Dedifferentiated amniotic fluid mesenchymal stem cell (primary cell): ENCODE data around the gene GCM1.
A peak's percentile ranks its signal among the peaks of the same experiment; 100 is the strongest.
"Not testable (repeated sequence)": the region's sequence is repeated elsewhere in the genome, so short reads cannot be mapped to it uniquely, and the experiment has no call there.

Experiments used
- DNase-seq: peaks from one replicate; pipeline ENCODE4 v3.0.0-alpha.2; 2016; ENCODE audit errors: extremely low spot score

GCM1 gene, protein sequence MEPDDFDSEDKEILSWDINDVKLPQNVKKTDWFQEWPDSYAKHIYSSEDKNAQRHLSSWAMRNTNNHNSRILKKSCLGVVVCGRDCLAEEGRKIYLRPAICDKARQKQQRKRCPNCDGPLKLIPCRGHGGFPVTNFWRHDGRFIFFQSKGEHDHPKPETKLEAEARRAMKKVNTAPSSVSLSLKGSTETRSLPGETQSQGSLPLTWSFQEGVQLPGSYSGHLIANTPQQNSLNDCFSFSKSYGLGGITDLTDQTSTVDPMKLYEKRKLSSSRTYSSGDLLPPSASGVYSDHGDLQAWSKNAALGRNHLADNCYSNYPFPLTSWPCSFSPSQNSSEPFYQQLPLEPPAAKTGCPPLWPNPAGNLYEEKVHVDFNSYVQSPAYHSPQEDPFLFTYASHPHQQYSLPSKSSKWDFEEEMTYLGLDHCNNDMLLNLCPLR

DNA sequence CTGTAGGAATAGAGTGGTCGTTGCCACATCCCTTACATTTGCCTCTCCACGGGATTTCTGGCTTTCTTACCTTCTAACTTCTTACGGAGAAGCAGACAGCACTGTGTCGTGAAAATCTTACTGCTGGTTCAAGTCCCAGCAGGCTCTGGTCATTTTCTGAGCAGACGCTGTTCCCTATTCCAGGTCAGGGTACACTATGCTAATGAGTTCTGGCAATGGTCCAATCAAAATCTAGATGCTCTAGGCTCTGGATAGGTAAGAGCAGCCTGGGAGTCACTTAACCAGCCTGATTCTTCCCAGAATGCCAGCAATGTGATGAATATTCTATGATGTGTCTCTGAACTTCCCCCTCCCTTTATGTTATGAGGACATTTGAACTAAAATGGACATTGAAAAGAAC is at the start of gene GCM1:
GCM1 (minus strand) TSS at position 158 of the 400 bp plus-strand sequence. CDS start 3,209 bp downstream, outside the sequence.
- no peak for DNase-seq

DNA sequence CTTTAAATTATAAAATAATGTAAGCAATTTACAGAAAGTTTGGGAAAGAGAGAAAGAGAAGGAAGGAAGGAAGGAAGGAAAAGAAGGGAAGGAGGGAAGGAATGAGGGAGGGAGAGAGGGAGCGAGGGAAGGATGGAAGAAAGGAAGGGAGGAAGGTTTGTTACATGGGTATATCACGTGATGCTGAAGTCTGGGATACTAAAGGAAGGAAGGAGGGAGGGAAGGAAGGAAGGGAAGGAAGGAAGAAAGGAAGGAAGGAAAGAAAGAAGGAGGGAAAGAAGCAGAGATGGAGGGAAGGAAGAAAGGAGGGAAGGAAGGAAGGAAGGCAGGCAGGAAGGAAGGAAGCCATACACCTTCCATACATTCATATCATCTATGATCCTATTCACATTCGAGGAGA is 48.9 kb upstream of the GCM1 start:
- no peak for DNase-seq

DNA sequence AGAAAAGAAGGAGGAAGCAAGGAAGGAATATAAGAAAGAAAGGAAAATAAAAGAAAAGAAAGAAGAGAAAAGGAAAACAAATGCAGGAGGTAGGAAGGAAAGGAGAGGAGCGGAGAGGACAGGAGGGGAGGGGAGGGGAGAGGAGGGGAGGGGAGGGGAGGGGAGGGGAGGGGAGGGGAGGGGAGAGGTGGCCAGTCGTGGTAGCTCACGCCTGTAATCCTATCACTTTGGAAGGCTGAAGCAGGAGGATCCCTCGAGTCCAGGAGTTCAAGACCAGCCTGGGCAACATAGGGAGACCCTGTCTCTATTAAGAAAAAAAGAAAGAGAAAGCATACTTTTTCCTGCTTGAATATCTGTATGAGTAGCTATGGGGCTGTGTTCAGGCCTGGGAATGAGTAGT is 46.4 kb upstream of the GCM1 start:
- no peak for DNase-seq

DNA sequence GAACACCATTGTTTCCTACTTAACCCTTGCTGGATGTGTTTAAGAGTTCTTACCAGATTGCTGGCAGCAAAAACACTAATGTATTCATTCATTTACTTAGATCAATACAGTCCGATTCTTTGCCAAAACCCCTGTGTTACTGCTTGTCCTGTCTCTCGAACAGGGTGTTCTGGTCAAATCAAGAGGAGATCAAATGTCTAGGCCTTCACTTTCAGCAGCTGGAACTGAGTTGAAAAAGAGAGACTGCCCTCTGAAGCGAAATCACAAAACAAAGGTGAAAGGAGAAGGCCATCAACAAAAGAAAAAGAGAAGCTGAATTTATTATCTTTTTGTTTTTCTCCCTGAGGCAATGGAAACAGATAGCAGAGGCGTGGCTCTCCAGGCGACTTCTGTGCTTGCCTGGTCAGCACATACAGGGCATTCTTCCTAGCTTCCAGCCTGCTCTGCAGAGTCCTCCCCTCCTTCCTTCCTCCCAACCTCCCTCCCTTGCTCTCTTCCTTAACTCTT is 44.1 kb upstream of the GCM1 start:
- DNase-seq, result peak; percentile 17

DNA sequence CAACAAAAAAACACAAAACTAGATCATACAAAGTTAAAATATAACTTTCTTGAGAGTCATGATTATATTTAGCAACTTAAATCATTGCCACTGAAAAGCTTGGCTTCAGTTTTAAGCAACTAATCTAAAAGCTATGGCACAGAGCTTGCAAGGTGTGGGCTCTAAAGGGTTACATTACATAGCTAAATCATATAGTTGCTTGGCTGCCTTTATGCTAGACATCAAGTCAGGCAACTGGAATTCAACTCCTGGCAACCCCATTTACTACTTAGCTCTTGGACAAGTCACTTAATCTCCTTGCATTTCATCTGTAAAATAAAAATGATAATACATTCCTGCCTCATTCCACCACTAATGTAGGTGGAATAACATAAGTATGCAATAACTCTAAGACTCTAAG is 40.9 kb upstream of the GCM1 start:
- DNase-seq, result peak; percentile 79

DNA sequence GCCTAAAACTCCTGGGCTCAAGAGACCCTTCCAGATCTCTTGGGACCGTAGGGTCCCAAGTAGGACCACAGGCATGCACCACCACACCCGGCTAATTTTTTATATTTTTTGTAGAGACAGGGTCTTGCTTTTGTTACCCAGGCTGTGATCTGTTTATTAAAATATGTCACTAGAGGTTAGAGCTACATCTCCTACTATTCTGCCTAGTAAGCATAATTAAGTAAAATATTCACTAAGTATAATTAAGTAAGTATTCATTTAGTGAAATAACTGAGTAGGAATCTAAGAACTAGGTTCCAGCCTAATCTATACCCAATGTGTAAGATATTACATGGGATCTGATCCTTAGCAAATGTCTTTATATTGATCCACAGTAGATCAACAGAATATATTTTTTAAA is 40.2 kb upstream of the GCM1 start:
- DNase-seq, result no peak

DNA sequence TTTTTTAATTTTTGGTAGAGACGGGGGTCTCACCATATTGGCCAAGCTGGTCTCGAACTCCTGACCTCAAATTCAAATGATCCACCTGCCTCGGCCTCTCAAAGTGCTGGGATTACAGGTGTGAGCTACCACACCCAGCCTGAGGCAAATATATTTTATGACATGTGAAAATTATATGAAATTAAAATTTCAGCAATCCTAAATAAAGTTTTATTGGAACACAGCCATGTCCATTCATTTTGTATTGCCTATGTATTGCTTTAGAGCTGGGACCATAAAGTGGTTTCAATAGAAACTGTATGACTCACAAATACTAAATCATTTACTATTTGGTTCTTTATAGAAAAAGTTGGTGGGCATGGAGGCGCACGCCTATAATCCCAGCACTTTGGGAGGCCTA is 32.0 kb upstream of the GCM1 start:
- DNase-seq, result no peak

DNA sequence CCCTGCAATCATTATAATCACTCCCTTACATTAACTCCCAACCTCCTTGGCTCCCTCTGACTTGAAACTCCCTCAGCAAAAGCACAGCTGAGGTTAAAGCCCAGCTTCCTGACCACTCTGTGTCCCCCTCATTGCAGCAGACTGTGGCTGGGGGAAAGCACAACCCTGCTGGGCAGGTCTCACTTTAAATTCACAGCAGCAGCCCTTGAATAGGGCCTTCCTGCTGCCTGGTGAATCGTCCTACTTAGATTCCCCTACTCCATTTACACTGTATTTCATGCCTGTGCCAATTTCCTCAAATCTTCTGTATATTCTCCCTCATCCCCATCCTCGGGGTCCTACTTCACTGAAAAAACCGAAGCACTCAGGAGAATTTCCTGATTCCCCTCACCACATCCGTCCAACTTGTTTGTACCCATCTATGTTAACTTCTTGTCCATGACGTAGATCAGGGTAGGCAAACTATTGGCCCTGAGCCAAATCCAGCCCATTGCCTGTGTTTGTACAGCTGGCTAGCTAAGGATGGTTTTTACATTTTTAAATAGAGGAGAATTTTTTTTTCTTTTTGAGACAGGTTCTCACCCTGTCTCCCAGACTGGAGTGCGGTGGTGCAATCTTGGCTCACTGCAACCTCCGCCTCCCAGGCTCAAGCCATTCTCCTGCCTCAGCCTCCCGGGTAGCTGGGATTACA is 31.5 kb upstream of the GCM1 start:
- DNase-seq, result no peak

DNA sequence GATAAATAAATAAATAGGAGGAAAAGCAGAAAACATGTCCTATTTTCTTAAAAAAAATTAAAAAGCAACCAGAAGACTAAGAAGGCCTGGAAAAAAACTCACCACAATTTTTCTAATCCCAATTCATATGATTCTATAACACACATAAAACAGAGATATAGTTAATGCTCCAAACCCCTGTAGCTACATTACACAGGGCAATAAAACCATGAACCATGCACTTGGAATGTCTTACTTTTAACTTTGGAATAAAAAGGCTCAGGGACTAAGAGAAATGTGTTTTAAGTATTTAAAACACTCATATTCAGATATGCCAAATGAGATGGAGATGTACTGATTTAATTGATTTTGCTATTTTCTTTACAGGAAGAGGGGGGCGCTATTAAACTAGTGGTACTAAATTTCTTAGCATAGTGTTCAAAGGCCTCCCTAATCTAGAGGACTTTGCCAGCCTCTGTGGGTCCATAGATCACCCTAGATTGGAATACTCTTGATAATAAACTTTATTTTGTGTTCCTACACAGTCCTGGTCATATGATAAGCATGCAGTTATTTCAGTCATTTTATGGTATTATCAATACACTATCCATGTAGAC is 30.3 kb upstream of the GCM1 start:
- DNase-seq, result no peak

DNA sequence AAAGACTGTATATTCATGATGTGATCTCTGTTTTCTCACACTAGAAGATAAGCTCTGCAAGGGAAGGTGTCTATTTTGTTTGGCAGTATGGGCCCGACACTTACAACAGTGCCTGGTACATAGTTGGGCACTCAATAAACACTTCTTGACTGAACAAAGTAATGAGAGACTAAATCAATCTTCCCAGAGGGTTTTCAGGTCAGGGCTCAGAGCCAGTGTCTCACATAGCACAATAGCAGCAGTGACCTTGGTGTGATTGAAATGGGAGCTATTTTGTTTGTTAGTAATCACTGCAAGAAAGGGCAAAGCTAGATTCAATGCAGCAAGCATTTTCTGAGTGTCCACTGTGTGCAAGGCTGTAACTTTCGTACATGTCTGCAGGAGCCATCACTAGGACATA is 26.4 kb upstream of the GCM1 start:
- DNase-seq, result no peak

DNA sequence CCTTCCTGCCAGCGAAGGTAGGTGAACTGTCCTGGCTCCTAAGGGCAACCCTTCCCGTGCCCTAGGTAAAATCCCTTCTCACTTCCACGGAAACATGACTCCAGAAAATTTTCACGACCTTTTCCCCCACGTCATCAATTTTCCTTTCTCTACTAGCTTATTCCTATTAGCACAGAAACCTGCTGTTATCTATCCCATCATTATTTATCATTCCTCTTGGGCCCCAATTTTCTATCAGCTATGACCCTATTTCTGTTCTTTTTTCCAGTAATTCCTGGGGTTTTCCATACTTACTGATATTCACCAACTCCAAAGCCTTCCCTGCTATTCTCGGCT is 23.8 kb upstream of the GCM1 start:
- DNase-seq, result no peak

DNA sequence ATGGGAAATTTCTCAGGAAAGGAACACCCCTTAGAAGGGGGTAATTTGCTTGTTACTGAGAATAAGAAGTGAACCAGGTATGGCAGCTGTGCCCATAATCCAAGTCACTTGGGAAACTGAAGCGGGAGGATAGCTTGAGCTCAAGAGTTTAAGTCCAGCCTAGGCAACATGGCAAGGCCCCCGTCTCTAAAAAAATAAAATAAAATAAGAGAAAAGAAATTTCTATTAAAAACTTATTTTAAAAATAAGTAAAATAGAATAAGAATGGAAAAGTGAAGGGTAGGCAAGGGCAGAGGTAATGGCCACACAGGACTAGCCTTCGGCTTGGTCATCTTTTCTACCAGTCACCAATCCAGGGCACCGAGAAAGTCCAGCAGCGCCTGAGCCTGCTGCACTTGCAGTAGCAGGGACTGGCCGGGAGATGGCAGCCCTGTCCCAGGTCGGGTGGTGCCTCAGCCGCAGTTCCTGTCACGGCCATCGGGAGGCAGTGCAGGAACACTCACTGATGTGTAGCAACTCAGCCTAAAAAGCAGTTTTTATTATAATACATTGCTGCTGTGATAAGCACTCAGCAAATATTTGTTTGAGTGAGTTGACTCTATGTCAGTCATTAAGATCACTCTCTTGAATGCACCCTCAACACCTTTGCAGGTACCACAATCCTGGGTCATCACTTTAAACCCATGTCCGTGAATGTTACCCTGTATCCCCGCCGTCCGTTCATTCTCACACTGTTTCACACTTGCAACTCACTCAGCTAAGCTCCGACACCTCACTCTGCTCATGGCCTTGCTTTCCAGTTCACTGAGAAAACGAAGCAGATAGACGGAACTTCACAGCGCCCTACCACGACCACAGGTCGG is 23.2 kb upstream of the GCM1 start:
- DNase-seq, result peak; percentile 66

DNA sequence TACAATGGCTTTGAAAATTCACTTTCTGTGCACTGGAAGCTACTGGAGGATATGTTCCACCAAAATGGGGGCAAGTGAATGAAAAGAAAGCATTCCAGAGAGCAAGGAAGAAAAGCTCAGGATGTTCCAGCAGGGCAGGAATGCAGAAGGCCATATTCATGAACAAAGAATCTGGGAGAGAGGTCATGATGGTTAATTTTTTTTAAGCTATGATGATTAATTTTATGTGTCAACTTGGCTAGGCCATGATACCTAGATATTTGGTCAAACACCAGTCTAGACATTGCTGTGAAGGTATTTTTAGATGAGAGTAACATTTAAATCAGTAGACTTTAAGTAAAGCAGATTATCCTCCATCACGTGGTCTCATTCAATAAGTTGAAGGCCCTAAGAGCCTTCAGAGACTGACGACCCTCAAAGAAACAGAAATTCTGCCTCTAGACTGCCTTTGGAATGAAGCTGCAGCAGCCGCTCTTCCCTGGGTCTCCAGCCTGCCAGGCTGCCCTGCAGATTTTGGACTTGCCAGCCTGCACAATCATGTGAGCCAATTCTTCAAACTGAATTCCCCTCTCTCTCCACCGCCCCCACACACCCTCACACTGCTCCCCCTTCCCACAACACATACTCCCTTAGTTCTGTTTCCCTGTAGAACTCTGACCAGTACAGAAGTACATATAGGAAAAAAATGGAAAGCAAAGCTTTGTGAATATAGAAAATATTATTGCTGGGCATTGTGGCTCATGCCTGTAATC is 20.1 kb upstream of the GCM1 start:
- no peak for DNase-seq

DNA sequence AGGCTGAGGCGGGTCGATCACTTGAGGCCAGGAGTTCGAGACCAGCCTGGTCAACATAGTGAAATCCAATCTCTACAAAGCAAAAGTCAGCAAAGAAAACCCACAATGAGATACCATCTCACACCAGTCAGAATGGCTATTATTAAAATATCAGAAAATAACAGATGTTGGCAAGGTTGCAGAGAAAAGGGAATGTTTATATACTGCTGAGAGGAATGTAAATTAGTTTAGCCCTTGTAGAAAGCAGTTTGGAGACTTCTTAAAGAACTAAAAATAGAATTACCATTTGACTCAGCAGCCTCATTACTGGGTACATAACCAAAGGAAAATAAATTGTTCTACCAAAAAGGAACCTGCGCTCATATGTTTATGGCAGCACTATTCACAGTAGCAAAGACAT is 16.7 kb upstream of the GCM1 start:
- no peak for DNase-seq

DNA sequence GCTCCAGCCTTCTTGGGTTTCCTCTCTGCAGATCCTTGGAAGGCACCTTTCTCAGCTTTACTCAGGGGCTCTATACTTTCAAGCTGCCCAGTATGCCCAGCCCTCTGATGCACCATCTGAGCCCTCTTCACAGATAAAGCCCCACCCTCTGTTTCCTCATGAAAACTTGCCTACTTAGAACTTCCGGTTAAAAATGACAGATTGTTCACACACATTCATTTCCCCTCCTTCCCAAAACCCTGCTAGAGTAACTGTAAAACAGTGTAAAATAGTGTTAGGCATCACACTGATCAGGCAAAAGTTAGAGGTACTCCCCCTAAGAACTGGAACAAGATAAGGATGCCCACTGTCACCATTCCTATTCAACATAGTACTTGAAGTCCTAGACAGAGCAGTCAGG is 14.0 kb upstream of the GCM1 start:
- DNase-seq, result no peak

DNA sequence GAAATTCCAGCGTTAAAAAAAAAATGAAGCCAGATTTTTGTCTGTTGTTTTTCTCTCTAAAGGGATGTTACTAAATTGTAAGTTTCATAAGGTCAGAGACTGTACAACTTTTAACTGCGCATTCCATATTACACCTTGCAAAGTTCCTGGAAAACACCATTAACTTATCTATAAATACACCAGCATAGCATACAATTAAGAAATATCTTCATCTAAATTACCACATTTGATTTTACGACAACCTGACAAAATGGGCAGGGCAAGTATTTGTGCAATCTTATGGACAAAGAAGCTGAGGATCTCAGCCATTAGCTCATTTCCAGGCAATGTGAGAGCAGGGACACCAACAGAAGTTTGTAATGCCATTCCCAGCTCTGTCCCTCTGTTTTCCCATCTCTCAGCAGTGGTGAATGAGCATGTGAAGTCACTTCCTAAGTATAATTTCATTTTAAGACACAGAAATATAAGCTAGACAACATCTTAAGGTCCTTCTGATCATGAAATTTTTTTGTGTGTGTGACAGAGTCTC is 12.9 kb upstream of the GCM1 start:
- DNase-seq, result no peak

DNA sequence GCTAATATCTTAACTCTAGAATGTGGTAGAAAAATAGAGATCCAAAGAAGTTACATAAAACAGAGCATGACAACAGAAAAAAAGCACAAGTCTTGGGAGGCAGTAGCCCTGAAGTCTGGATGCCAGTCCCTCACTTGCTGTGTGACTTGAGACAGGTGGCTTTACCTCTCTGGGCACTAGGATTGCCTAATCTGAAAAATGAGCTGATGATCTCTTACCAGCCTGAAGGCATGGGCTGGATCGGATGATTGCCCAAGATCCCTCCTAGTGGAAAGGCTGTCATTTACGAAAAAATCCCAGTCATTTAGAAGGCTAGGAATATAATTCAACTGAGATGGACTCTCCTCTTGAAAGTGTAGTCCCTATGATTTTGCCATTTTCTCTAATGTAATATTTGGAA is 10.9 kb upstream of the GCM1 start:
- DNase-seq, result no peak

DNA sequence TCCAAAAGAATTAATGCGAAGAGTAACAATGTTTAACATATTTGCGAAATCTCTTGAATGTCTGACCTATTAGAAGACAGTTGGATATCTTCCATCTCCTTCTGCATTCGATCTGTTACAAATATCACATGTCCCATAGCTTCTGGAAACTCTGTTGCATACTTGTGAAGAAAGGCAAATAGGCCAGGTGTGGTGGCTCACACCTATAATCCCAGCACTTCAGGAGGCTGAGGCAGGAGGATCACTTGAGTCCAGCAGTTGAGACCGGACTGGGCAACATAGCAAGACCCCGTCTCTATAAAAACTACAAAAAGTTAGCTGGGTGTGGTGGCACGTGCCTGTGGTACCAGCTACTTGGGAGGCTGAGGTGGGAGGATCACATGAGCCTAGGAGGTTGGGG is 9.4 kb upstream of the GCM1 start:
- not testable (repeated sequence) for DNase-seq

DNA sequence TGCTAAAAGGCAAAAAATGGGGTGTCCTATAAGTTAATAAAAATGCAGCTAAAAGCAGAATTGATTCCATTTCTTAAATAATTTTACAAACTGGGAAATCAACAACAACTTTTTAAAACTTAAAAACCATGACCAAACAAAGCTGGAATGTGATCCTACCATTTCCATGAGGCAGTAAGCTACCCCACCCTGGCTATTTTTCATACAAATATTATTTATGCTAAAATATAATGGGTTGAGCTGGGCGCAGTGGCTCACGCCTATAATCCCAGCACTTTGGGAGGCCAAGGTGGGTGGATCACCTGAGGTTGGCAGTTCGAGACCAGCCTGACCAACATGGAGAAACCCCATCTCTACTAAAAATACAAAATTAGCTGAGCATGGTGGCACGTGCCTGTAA is 6.6 kb upstream of the GCM1 start:
- not testable (repeated sequence) for DNase-seq

DNA sequence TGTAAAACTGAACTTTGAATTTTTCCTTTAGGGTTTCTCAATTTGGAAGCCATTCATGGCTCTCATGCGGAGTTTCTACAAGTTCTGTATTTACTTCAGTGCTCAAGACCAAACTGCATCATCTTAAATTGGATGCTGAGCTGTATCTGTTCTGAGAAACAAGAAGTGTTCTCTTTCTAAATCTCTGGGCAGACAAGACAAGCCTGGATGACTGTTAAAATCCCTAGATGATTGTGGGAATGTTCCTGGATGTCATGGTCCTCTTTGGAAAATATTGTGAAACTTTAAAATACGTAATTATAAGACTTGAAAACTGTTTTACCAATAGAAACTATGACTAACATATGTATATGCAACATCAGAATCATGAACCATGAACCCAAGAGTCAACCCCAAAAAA is 6.2 kb upstream of the GCM1 start:
- no peak for DNase-seq

DNA sequence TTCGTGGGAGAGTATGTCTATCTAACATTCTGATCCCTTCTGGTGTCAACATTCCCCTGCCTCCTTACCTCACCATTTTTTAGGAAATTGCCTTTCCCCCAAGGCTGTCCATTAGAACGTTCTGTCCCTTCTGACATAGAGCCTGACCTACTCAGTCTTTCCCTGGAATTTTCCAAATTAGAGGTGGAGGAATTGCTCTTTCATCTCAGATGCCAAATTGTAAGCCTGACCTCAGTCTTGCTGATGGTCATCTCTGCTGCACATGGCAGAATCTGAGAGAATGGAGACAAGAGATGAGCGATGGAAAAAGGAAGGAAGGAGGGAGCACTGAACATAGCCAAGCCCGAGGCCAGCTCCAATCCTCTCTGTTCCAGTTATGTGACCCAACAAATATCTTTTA is 5.4 kb upstream of the GCM1 start:
- DNase-seq, result no peak
